ENCODE measurements around the gene TMEM161A.

TMEM161A gene

GRCh38 chr19:19075126-19075525 is 63.2 kb downstream of the TMEM161A start:
- no peak overlapping the region for H3K4me3 ChIP-seq (ENCODE audit: low read depth, low read length)
- no peak for TF ChIP-seq POLR2A (IDR thresholded peaks at IDR 0.05; ENCODE audit: extremely low read depth, insufficient read length)
- no peak for TF ChIP-seq CTCF (IDR thresholded peaks at IDR 0.05; ENCODE audit: low read depth, low read length)
- TF ChIP-seq MYC (IDR thresholded peaks at IDR 0.05; ENCODE audit: low read depth, low read length): no peak
- TF ChIP-seq MAX (IDR thresholded peaks at IDR 0.05; ENCODE audit: low read depth, low read length): no peak
- DNase-seq (ENCODE audit: low read depth): no peak

GRCh38 chr19:19074196-19074882 is 63.9 kb downstream of the TMEM161A start:
- DNase-seq (ENCODE audit: low read depth): peak; percentile 79
- no peak overlapping the region for H3K4me3 ChIP-seq (ENCODE audit: low read depth, low read length)
- no peak for TF ChIP-seq MAX (IDR thresholded peaks at IDR 0.05; ENCODE audit: low read depth, low read length)
- TF ChIP-seq MYC (IDR thresholded peaks at IDR 0.05; ENCODE audit: low read depth, low read length): no peak
- TF ChIP-seq CTCF (IDR thresholded peaks at IDR 0.05; ENCODE audit: low read depth, low read length): no peak
- TF ChIP-seq POLR2A (IDR thresholded peaks at IDR 0.05; ENCODE audit: extremely low read depth, insufficient read length): no peak

- TF ChIP-seq MAX (IDR thresholded peaks at IDR 0.05; ENCODE audit: low read depth, low read length): no peak
- TF ChIP-seq MYC (IDR thresholded peaks at IDR 0.05; ENCODE audit: low read depth, low read length): no peak
- no peak for DNase-seq (ENCODE audit: low read depth)
- H3K4me3 ChIP-seq (ENCODE audit: low read depth, low read length): no peak overlapping the region
These were observed 66.4 kb downstream of the TMEM161A start for GRCh38 chr19:19071897-19072296.
